ENCODE data around the gene PGM2.
"Not testable (repeated sequence)": the region's sequence is repeated elsewhere in the genome, so short reads cannot be mapped to it uniquely, and the experiment has no call there.

The PGM2 gene

GRCh38 chr4:37799941-37800554 lies 26.4 kb upstream of the PGM2 start:
- Mint-ChIP-seq H3K4me1 (no peaks in the 10 kb centered on the region), H3K36me3 (no peaks in the 10 kb centered on the region), H3K27ac (no peak overlapping the region), H3K27me3 (peaks cover 18% of the 10 kb centered on the region), H3K9me3 (no peaks in the 10 kb centered on the region), H3K4me3 (no peak overlapping the region)
- CTCF ChIA-PET = interaction anchor here (3.5 kb wide), 1 partner anchor 236 kb away, joined by 15 read pairs; no protein-coding TSS in a partner anchor
- no peak for DNase-seq

DNA sequence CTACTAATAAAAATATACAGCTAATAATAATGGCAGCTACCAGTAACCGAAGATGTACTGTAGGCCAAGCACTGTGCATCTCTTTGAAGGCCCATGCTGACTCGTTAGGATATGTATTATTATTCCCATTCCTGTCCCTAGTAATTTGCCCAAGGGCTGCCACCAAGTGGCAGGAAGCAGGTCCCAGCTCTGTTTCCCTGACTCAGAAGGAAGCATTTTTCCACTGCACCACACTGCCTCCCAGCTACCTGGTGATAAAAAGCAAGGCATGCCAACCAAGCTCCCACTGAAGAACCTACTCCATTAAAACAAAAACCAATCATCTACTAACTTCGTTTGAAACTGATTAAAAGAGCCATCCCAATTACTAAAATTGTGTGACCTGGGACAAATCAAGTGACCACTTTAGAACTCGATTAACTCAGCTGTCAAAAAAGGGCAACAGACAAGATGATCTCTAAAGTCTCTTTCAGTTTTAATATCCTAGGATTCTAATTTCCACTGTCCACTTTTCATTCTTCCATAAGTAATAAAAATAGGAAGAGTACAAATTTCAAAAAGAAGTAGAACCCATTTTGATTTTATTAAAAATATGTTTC lies 24.3 kb upstream of the PGM2 start:
- Mint-ChIP-seq H3K27me3 (peaks cover 23% of the 10 kb centered on the region), H3K4me1 (no peaks in the 10 kb centered on the region), H3K9me3 (no peaks in the 10 kb centered on the region), H3K4me3 (no peak overlapping the region), H3K27ac (no peak overlapping the region), H3K36me3 (no peaks in the 10 kb centered on the region)
- CTCF ChIA-PET = interaction anchor here (0.6 to 3.5 kb wide), 5 partner anchors 8 to 352 kb away, joined by 3 to 15 read pairs (median 3); no protein-coding TSS in a partner anchor
- DNase-seq = no peak

- Mint-ChIP-seq H3K27me3 (peaks cover 23% of the 10 kb centered on the region), H3K4me3 (no peak overlapping the region), H3K4me1 (no peaks in the 10 kb centered on the region), H3K27ac (no peak overlapping the region), H3K36me3 (no peaks in the 10 kb centered on the region), H3K9me3 (no peaks in the 10 kb centered on the region)
- CTCF ChIA-PET = interaction anchor here (0.7 to 1.9 kb wide), 9 partner anchors 83 to 238 kb away, joined by 3 to 27 read pairs (median 3); no protein-coding TSS in a partner anchor
- no peak for DNase-seq
Observed at GRCh38 chr4:37803348-37803973, 23.0 kb upstream of the PGM2 start.

GRCh38 chr4:37805091-37805490 lies 21.4 kb upstream of the PGM2 start:
- Mint-ChIP-seq H3K27me3 (peaks cover 15% of the 10 kb centered on the region), H3K4me3 (no peak overlapping the region), H3K4me1 (no peaks in the 10 kb centered on the region), H3K36me3 (no peaks in the 10 kb centered on the region), H3K27ac (no peak overlapping the region), H3K9me3 (no peaks in the 10 kb centered on the region)
- DNase-seq = no peak
- CTCF ChIA-PET = interaction anchor here (0.7 to 2.9 kb wide), 4 partner anchors 172 to 344 kb away, joined by 3 to 27 read pairs (median 9); no protein-coding TSS in a partner anchor

- H3K4me3 Mint-ChIP-seq = no peak overlapping the region
- H3K9me3 Mint-ChIP-seq = peaks cover 12% of the 10 kb centered on the region
- DNase-seq = no peak
- H3K27ac Mint-ChIP-seq = no peak overlapping the region
- H3K27me3 Mint-ChIP-seq = peaks cover 9% of the 10 kb centered on the region
- CTCF ChIA-PET = no interaction called here
- H3K36me3 Mint-ChIP-seq = peaks cover 8% of the 10 kb centered on the region
- H3K4me1 Mint-ChIP-seq = peaks cover 26% of the 10 kb centered on the region
Observed at GRCh38 chr4:37812713-37813112, 13.8 kb upstream of the PGM2 start.

- CTCF ChIA-PET = no interaction called here
- Mint-ChIP-seq H3K9me3 (peaks cover 16% of the 10 kb centered on the region), H3K27ac (peak overlapping the region; percentile 86)
Observed at GRCh38 chr4:37815591-37815990, 10.9 kb upstream of the PGM2 start.

DNA sequence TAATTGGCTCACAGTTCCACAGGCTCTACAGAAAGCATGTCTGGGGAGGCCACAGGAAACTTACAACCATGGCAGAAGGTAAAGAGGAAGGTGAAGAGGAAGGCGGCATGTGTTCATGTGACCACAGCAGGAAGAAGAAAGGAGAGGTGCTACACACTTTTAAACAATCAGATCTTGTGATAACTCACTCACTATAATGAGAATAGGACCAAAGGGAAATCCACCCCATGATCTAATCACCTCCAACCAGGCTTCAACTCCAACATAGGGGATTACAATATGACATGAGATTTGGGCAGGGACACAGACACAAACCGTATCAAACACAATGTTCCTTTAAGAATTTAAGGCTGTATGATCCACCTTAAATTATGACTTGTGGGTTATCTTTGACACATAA lies 10.5 kb upstream of the PGM2 start:
- peak overlapping the region; percentile 86 for H3K27ac Mint-ChIP-seq
- H3K27me3 Mint-ChIP-seq = peaks cover 5% of the 10 kb centered on the region
- peak overlapping the region; percentile 3 for H3K4me3 Mint-ChIP-seq
- H3K36me3 Mint-ChIP-seq = peaks cover 8% of the 10 kb centered on the region
- peaks cover 26% of the 10 kb centered on the region for H3K4me1 Mint-ChIP-seq
- peaks cover 16% of the 10 kb centered on the region for H3K9me3 Mint-ChIP-seq
- CTCF ChIA-PET = no interaction called here
- DNase-seq = no peak

More at GRCh38 chr4:37815591-37815990, 10.9 kb upstream of the PGM2 start:
- peaks cover 8% of the 10 kb centered on the region for H3K36me3 Mint-ChIP-seq
- H3K4me1 Mint-ChIP-seq = peaks cover 26% of the 10 kb centered on the region
- peak overlapping the region; percentile 3 for H3K4me3 Mint-ChIP-seq
- DNase-seq = no peak
- H3K27me3 Mint-ChIP-seq = peaks cover 9% of the 10 kb centered on the region

- Mint-ChIP-seq H3K4me3 (no peak overlapping the region), H3K9me3 (peaks cover 16% of the 10 kb centered on the region), H3K27ac (no peak overlapping the region), H3K27me3 (no peaks in the 10 kb centered on the region), H3K4me1 (peaks cover 29% of the 10 kb centered on the region), H3K36me3 (peaks cover 8% of the 10 kb centered on the region)
- DNase-seq = no peak
- CTCF ChIA-PET = no interaction called here
Observed at GRCh38 chr4:37816719-37817118, 9.8 kb upstream of the PGM2 start.

- peaks cover 16% of the 10 kb centered on the region for H3K9me3 Mint-ChIP-seq
- CTCF ChIA-PET = no interaction called here
- no peak for DNase-seq
- no peak overlapping the region for H3K4me3 Mint-ChIP-seq
- peaks cover 5% of the 10 kb centered on the region for H3K27me3 Mint-ChIP-seq
- no peak overlapping the region for H3K27ac Mint-ChIP-seq
- H3K36me3 Mint-ChIP-seq = peaks cover 8% of the 10 kb centered on the region
- peaks cover 37% of the 10 kb centered on the region for H3K4me1 Mint-ChIP-seq
Observed at GRCh38 chr4:37818752-37819151, 7.7 kb upstream of the PGM2 start.

GRCh38 chr4:37820458-37820857 lies 6.0 kb upstream of the PGM2 start:
- H3K4me3 Mint-ChIP-seq, DNase-seq, H3K27ac Mint-ChIP-seq, H3K36me3 Mint-ChIP-seq, CTCF ChIA-PET: not testable (repeated sequence)
- Mint-ChIP-seq H3K9me3 (peaks cover 16% of the 10 kb centered on the region), H3K27me3 (peaks cover 15% of the 10 kb centered on the region), H3K4me1 (peaks cover 35% of the 10 kb centered on the region)

- Mint-ChIP-seq H3K27ac (no peak overlapping the region), H3K36me3 (peaks cover 2% of the 10 kb centered on the region), H3K4me3 (no peak overlapping the region), H3K27me3 (peaks cover 24% of the 10 kb centered on the region), H3K9me3 (peaks cover 5% of the 10 kb centered on the region), H3K4me1 (peaks cover 30% of the 10 kb centered on the region)
- CTCF ChIA-PET = no interaction called here
- no peak for DNase-seq
Observed at GRCh38 chr4:37821953-37822605, 4.4 kb upstream of the PGM2 start.

DNA sequence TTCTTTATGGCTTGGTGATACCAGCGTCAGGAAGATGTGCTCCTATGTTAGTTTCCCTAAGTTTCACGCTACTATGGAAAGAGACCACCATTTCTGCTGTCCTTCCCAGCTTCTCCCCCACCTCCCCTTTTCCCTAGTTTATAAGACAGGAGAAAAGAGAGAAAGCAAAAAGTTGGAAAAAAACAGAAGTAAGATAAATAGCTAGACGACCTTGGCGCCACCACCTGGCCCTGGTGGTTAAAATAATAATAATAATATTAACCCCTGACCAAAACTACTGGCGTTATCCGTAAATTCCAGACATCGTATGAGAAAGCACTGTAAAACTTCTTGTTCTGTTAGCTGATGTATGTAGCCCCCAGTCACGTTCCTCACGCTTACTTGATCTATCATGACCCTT lies 985 bp upstream of the PGM2 start:
- CTCF ChIA-PET = interaction anchor here (1.0 kb wide), 1 partner anchor 152 kb away, joined by 3 read pairs; no protein-coding TSS in a partner anchor
- H3K27ac Mint-ChIP-seq = not testable (repeated sequence)

GRCh38 chr4:37825968-37826294 lies 555 bp upstream of the PGM2 start:
- Mint-ChIP-seq H3K9me3 (no peaks in the 10 kb centered on the region), H3K4me3 (peak overlapping the region; percentile 96), H3K27me3 (peaks cover 24% of the 10 kb centered on the region), H3K27ac (peak overlapping the region; percentile 93), H3K4me1 (peaks cover 46% of the 10 kb centered on the region), H3K36me3 (peaks cover 15% of the 10 kb centered on the region)
- CTCF ChIA-PET = interaction anchor here (1.0 kb wide), 1 partner anchor 152 kb away, joined by 3 read pairs; no protein-coding TSS in a partner anchor
- peak; percentile 25 for DNase-seq

More for the DNA sequence above, 985 bp upstream of the PGM2 start:
- H3K9me3 Mint-ChIP-seq, DNase-seq: not testable (repeated sequence)
- peaks cover 11% of the 10 kb centered on the region for H3K36me3 Mint-ChIP-seq
- peak overlapping the region; percentile 96 for H3K4me3 Mint-ChIP-seq
- H3K27me3 Mint-ChIP-seq = peaks cover 24% of the 10 kb centered on the region
- H3K4me1 Mint-ChIP-seq = peaks cover 46% of the 10 kb centered on the region

DNA sequence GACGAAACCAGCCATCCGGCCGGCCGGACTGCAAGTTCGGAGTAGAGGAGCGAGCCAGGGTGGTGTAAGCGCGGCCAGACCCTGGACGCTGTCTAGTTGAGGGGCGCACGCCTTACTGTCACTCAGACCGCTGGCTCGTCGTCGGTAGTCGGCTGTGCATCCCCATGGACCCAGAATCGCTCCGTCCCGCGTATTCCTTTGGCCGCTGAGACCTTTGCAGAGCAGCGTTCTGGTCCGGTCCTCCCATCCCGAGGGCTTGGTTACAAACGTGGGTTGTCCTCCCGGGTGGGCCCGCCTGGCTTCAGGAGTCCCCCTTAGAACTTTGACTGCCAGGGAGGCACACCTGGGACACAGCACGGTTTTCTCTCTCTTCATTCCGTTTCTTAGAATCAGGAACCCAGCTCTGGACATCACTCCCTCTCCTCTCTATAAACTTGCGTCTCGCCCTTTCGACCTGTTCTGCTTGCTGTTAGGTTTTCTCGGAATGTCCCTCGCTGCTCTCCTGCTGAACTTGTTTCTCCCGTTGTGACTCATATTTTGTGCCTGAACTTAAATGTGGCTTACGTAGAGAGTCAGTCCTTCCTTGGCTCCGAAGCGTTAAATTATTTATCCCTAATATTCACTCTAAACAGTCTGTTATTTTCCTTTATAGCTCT lies 672 bp downstream of the PGM2 start:
- Mint-ChIP-seq H3K27ac (peak overlapping the region; percentile 93), H3K4me1 (peaks cover 41% of the 10 kb centered on the region), H3K4me3 (peak overlapping the region; percentile 96), H3K9me3 (no peaks in the 10 kb centered on the region), H3K27me3 (peaks cover 24% of the 10 kb centered on the region), H3K36me3 (peaks cover 26% of the 10 kb centered on the region)
- peak; percentile 38 for DNase-seq
- CTCF ChIA-PET = no interaction called here
